IMR-90 (cell line): ENCODE results near the gene FGF12.

ENCODE experiments used
- CHD1 ChIP-seq: IDR thresholded peaks from 2 replicates; pipeline ENCODE4 v1.6.1; 2012; ENCODE audit warnings: low read depth, low read length, improper control_type of control experiment
- CTCF ChIP-seq: conservative IDR thresholded peaks from 2 replicates; pipeline ENCODE4 v1.5.1; 2012; ENCODE audit warnings: mild to moderate bottlenecking, low read depth, low read length, improper control_type of control experiment
- MXI1 ChIP-seq: IDR thresholded peaks from 2 replicates; pipeline ENCODE4 v1.6.1; 2012; ENCODE audit warnings: low read depth, mild to moderate bottlenecking, low read length, moderate library complexity, borderline replicate concordance
- RFX5 ChIP-seq: IDR thresholded peaks from 2 replicates; pipeline ENCODE4 v1.8.0; 2012; ENCODE audit warnings: low read depth, mild to moderate bottlenecking, low read length, moderate library complexity
- SMC3 ChIP-seq: fragments of 150-350 bp; IDR thresholded peaks from 2 replicates; pipeline ENCODE4 v1.6.1; 2016; ENCODE audit warnings: low read depth, mild to moderate bottlenecking, antibody characterized with exemption, low read length, moderate library complexity

- TF ChIP-seq MXI1 = no peak
- TF ChIP-seq CTCF = no peak
- no peak for TF ChIP-seq SMC3
- TF ChIP-seq RFX5 = no peak
- TF ChIP-seq CHD1 = no peak
These were observed 310.3 kb downstream of the FGF12 start for GRCh38 chr3:192417017-192417416.
